Left lobe of liver (tissue), 2 donors: ENCODE measurements around the gene JMJD8. TPM values are rescaled to one million over a fixed set of nuclear protein-coding genes. Genes with fewer than 3 reads are reported as not detected.

Source experiments
- ATAC-seq: fragments of 200-7000 bp; cut with Tn5 transposase; one replicate; pipeline ENCODE4 v1.9.1; 2020; ENCODE audit warnings: mild to moderate bottlenecking, moderate library complexity
- DNase-seq: peaks from one replicate; pipeline ENCODE4 v3.0.0-alpha.2; 2020; ENCODE audit warnings: low spot score
- total RNA-seq: library from RNA; stranded (reverse); gene quantifications from one replicate; pipeline ENCODE4 v1.2.1, GENCODE V29; 2021
- donor health status: DM: no; HTN: no; CAD: no; lungs with moderate emphysema.
- donor health status: DM: no; HTN: yes; CAD: no.

JMJD8 gene
- total RNA-seq, 1 donor from 2014 or later, result 40.5 TPM

DNA sequence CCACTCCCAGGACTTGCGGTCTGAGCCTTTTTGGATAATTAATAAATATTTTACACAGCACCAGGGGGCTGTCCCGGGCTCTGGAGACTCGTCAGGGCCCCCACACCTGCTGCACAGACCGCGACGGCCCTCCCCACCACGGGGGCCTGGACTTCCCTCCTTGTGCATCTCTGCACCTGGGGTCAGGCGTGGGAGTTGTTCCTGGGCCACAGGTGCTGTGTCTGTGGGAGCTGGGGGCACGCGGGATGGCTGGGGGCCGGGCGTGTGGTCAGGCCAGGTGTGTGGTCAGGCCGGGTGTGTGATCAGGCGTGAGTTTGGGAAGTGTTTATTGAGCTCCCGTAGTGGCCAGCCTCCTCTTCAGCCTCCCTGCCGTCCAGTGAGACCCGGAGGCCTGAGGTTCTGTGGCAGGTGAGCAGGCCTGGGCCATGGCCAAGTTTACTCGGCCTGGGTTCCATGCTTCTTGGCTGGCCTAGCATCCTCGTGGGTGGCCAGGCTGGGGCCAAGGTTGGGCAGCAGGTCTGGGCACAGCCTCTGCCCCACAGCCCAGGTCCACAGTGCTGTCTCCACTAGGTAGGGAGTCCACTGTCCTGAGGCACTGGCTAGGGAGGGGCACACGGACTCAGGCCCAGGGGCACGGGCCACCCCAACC, 5.8 kb downstream of the JMJD8 start:
- ATAC-seq, result peak; percentile 2
- no peak for DNase-seq

DNA sequence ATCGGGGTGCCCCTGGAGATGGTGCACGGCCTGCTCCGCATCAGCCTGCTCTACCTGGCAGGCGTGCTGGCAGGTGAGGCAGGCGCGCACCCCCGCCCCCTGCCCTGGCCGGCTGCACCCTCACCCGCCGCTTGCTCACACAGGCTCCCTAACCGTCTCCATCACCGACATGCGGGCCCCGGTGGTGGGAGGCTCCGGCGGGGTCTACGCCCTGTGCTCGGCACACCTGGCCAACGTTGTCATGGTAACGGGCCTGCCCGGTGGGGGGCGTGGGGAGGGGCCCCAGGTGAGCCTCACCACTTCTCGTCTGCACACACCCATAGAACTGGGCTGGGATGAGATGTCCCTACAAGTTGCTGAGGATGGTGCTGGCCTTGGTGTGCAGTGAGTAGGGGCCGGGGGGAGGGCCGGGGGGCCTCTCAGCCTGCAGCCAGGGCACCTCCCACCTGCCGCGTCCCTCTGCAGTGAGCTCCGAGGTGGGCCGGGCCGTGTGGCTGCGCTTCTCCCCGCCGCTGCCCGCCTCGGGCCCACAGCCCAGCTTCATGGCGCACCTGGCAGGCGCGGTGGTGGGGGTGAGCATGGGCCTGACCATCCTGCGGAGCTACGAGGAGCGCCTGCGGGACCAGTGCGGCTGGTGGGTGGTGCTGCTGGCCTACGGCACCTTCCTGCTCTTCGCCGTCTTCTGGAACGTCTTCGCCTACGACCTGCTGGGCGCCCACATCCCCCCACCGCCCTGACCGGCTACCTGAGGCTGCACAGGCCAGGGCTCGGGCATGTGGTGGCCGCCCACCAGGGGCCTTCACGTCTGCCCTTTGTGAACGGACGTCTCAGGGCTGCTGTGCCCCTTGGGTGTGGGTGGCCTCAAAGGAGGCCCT, 6.6 kb downstream of the JMJD8 start:
- no peak for DNase-seq
- no peak for ATAC-seq

DNA sequence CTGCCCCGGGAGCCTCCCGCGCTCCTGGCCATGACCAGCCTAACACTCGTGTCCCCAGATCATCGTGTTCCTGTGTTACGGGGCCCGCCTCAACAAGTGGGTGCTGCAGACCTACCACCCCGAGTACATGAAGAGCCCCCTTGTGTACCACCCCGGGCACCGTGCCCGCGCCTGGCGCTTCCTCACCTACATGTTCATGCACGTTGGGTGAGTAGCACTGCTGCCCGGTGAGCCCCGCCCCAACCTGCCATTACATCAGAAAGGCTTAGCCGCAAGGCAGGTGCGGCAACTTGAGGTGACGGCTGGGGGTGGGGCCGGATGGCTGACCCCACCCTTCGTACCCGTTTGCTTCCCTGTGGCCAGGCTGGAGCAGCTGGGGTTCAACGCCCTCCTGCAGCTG, 7.2 kb downstream of the JMJD8 start:
- no peak for ATAC-seq
- no peak for DNase-seq

DNA sequence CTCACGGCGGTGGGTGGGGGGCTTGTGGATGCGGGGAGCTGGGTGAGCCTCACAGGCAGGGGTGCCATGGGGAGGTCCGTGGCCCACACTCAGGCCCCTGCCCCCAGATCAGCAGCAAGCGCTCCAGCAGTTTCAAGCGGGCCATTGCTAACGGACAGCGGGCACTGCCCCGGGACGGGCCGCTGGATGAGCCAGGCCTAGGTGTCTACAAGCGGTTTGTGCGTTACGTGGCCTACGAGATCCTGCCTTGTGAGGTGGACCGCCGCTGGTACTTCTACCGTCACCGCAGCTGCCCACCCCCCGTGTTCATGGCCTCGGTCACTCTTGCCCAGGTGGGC, 7.6 kb downstream of the JMJD8 start:
- ATAC-seq, result no peak

DNA sequence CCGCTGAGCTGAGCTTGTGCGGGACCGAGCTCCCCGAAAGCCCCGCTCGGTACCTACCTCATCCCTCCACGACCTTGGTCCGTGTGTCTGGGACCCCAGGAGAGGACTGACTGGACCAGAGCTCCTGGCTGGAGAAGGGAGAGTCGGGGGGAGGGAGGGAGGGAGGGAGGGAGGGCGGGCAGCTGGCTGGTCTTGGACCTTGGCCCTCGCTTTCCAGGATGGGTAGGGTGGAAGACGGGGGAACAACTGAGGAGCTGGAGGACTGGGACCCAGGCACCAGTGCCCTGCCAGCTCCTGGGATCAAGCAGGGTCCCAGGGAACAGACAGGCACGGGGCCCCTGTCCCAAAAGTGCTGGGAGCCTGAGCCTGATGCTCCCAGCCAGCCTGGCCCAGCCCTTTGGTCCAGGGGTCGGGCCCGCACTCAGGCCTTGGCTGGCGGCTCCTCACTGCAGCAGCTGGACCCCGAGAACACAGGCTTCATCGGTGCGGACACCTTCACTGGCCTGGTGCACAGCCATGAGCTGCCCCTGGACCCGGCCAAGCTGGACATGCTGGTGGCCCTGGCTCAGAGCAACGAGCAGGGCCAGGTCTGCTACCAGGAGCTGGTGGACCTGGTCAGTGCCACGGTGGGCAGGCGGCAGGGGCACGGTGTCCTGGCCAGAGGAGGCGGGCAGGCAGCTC, 8.1 kb downstream of the JMJD8 start:
- no peak for ATAC-seq
- DNase-seq, result no peak

More for the DNA sequence above, 7.6 kb downstream of the JMJD8 start:
- DNase-seq, result no peak

DNA sequence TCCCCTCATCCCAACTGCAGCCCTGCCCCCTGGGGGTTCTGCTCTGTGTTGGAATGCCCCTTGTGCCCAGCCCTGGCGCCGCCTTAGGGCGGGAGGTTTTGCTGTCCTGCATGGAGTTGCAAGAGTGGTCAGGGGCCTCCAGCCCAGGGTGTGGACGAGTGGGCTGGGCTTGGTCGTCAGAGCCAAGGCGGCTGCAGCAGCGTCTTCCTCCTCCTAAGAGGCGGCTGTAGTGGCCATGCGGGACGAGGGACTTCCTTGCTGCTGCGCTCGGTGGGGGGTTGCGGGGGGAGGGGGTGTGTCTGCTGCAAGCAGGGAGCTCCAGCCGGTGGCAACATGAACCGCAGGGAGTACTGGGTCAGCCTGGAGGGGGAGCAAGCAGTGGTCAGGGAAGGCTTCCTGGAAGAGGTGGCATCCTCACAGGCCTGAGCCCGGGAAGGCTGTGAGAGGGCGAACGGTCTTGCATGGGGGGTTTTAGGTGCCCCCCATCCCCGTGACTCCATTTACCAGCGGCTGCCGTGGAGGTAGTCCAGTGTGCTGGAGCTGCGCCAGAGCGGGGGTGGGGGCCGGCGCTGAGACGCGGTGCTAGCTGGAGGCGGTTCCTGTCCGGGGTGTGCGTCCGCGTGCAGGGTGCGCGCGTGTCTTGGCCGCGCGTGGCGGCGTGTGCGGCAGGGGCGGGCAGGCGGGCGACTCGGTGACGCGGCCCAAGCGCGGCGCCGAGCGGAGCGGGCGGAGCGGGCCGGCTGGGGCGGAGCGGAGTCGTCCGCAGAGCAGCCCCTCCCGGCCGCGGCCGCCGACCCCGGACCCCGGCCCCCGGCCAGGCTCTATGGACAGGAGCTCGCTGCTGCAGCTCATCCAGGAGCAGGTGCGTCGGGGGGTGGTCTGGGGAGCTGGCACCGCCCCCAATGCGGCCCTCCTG, 8.9 kb downstream of the JMJD8 start, which contains the start of gene RHBDL1:
Gene RHBDL1, plus strand, starts transcription at position 704 of the 916 bp plus-strand sequence. Its CDS starts 120 bp downstream, at position 824.
- DNase-seq (no peak), ATAC-seq (no peak)

DNA sequence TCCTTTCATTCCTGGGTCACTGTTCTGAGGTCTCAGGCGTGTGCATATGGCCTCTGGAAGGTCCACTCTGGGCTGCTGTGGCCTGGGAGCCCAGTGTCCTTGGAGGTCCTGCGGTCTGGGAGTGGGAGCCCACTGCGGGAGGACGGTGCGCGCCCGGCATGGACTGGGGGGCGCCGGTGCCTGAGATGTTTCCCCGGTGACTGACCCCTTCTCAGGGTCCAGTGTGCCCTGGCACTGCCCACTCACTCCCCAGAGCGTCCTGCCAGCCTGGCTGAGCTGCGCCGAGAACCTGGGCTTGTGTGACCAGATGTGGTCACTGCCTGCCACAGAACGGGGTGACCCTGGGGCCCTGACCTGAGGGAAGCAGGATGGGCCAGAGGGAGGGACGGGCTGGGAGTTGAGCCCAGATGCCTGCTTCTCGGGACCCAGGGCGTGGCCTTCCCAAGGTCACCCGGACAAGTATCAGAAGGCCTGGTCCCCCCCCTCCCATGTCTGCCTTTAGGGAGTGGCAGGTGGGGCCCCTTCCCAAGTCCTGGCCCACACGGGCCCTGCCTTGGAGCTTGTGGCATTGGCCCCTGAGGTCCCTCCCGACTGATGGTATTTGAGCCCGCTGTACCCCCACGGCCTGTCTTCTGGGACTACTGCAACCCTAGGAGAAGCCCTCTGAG, 9.8 kb downstream of the JMJD8 start:
- DNase-seq, result no peak
- no peak for ATAC-seq

DNA sequence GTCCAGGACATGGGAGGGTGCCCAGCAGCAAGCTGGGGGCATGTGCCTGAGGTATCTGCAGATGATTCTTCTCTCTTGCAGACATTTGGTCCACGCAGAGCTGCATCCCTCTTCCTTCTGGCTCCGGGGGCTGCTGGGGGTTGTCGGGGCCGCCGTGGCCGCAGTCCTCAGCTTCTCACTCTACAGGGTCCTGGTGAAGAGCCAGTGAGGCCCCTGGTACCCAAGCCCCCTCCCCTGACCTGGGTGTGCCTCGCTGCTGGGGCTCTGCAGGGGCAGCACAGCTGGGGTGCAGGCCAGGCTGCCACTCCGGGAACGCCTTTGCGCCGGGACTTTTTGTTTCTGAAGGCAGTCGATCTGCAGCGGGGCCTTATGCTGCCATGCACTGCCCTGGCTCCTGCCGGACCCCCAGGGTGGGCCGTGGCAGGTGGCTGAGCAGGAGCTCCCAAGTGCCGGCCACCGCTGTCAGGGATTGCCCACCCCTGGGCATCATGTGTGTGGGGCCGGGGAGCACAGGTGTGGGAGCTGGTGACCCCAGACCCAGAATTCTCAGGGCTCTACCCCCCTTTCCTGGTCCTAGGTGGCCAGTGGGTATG, 10.6 kb downstream of the JMJD8 start:
- no peak for ATAC-seq
- no peak for DNase-seq

DNA sequence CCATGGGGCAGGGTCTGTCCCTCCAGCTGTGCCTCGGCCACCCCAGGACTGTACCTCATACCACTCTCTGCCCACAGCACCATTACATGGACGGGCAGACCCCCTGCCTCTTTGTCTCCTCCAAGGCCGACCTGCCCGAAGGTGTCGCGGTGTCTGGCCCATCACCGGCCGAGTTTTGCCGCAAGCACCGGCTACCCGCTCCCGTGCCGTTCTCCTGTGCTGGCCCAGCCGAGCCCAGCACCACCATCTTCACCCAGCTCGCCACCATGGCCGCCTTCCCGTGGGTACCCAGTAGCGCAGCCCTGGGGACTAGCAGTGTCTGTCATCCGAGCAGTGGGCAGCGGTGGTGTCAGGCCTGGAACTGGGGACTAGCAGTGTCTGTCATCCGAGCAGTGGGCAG, 11.3 kb downstream of the JMJD8 start:
- ATAC-seq, result no peak
- no peak for DNase-seq

DNA sequence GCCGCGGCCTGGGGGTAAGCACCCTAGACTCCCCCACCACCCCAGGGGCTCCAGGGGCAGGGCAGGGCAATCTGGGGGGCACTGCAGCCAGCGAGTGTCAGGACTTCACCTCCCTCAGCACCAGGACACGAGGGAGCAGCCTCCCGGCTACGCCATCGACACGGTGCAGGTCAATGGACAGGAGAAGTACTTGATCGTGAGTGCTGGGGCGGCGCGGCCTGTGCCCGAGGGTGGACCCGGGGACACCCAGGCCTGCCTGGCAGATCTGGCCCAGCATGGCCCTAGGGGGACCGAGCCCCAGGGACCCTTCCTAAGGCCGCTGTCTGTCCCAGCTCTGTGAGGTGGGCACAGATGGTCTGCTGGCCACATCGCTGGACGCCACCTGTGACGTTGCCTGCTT, 11.8 kb downstream of the JMJD8 start:
- DNase-seq, result no peak
- no peak for ATAC-seq

DNA sequence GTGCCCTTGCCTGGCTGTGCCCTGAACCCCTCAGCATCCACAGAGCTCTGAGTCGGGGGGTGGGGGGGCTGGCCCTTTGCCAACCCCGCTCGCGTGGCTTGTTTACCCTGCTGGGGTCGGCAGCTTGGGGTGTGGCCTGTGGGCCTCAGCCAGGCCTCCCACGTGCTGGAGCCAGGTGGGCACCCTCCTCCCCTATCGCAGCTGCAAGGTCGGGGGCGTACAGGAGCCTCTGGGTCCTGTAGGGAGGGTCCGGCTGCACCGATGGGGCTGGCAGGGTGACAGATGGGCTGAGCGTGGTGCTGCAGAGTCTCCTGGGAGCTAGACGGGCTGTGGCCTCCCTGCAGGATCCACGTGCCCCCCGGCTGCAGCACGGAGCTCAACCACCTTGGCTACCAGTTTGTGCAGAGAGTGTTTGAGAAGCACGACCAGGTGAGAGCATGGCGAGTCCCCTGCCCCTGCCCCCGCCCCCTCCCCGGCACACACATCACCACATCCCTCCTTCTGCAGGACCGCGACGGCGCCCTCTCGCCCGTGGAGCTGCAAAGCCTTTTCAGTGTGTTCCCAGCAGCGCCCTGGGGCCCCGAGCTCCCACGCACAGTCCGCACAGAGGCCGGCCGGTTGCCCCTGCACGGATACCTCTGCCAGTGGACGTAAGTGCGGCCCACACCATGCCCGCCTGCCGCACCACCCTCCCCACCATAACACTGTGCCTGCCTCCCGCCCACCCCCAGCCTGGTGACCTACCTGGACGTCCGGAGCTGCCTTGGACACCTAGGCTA, 12.6 kb downstream of the JMJD8 start:
- no peak for ATAC-seq
- DNase-seq, result no peak

DNA sequence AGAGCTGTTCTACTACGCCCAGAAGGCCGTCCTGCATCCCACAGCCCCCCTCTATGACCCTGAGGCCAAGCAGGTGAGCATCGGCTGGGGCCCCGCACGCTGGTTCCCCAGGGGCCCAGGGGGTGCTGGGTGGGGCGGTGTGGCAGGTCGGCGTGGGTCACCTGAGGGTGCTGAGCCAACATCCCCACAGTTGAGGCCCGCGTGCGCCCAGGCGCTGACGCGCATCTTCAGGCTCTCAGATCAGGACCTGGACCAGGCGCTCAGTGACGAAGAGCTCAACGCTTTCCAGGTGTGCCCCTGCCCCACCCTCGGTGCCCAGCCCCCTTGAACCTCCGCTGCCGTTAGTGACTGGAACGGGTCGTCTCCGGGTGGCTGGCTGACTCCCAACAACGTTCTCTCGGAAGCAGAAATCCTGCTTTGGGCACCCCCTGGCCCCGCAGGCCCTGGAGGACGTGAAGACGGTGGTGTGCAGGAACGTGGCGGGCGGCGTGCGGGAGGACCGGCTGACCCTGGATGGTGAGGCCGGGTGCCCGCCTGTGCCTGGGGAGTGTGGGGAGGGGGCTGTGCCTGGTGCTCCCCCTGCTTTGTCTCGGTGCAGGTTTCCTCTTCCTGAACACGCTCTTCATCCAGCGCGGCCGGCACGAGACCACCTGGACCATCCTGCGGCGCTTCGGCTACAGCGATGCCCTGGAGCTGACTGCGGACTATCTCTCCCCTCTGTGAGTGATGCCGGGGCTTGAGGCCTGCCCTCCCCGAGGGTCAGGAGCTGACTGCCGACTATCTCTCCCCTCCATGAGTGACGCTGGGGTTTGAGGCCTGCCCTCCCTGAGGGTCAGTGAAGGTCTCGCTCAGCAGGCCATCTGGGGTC, 13.4 kb downstream of the JMJD8 start:
- DNase-seq (no peak), ATAC-seq (no peak)

DNA sequence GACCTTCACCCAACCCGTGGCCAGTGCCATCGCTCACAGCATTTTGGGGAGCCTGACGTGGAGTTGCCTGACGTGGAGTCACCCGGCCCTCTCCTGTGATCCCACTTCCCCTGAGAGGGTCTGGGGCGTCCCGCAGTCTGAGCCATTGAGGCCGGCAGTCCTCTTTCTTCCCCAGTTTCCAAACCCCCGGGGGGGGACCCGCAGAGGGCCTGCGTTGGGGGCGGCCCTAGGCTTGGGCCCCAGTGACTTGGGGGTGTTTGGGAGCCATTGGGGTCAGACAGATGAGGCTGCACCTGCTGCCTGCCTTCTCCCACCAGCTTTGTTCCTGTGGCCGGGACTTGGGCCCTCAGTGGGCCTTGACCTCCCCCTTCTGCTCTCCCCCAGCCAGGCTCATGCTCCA, 14.5 kb downstream of the JMJD8 start:
- ATAC-seq (no peak), DNase-seq (no peak)

DNA sequence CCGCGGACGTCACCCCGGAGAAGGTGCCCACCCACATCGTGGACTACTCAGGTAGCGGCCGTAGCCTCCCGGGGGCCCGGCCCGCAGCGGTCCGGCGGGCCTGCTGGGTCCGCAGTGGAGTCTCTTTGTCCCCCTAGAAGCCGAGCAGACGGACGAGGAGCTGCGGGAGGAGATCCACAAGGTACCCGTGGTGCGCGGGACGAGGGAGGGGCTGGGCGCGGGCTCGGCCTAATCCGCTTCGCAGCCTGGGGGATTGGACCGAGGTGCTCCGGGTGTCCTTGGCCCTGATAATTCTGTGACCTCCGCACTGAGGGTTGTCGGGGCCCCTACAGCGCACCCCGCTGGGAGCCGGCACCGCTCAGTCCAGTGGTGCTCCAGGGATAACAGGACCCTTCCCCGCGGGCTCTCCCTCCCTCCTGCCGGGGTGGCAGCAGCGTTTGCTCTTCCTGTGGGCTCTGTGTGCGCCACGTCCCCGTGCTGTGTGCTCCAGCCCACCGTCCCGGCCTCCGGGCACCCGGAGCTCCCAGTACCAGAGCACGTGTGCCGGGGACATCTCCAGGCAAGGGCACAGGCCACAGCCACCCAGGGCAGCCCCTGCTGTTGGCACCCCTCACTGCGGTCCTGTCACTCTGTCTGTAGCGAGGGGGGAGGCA, 15.5 kb downstream of the JMJD8 start:
- ATAC-seq (peak; percentile 3), DNase-seq (no peak)

DNA sequence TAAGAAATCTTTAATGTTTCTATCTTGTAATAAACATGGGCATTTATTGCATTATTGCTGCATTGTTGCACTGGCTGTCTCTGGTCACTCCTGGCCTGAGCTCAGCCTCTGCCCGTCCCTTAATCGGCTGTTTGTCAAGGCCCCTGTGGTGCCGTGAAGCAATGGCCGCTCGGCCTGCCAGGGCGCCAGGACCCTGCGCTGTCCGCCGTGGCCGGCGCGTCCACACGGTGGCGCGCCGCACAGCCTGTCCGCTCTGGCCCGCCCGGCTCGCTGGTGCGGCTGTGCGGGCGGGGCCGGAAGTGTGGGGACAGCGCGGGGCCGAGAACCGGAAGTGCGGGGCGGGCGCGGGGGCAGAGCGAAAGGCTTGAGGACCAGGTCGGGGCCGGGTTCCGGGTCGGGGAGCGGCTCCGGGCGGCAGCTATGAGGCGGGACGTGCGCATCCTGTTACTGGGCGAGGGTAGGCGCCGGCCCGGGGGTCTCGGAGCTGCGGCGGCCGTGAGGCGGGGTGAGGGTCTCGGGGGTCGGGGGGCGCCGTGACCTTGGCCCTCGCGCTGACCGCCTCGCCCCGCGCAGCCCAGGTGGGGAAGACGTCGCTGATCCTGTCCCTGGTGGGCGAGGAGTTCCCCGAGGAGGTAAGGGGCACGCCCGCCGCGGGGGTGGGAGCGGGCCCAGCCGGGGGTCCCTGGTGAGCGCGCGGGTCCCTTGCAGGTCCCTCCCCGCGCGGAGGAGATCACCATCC, 16.2 kb downstream of the JMJD8 start, which contains the start of gene RHOT2:
Gene RHOT2, plus strand, starts transcription at position 353 of the 739 bp plus-strand sequence. Its CDS starts 68 bp downstream, at position 421.
- peak; percentile 93 for DNase-seq
- peak; percentile 95 for ATAC-seq

DNA sequence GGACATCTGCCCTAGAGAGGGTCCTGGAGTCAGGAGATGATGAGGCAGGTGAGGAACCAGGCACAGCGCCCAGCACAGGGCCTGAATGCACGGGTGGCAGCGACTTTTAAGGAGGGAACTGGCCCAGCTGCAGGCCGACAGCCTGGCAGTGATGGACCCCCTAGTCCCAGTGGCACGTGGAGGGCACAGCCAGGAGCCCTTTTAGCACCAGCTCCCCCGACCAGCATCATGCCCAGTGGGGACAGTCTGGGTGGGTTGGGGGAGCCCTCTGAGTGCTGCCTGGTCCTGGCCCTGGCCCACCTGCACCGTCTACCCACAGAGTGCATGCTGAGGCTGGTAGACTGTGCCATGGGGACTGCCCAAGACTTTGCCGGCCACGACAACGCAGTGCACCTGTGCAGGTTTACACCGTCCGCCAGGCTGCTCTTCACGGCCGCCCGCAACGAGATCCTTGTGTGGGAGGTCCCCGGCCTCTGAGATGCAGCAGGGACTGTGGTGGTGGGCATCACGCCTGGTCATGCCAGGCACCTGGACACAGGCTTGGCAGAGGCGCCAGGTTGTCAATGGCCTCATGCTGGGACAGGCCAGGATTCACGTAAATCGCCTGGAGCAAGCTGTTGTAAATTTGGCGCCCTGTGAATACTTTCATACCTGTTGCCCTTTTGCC, 16.9 kb downstream of the JMJD8 start:
- ATAC-seq (no peak), DNase-seq (no peak)
